ENCODE measurements around the gene ESRRB.

DNA sequence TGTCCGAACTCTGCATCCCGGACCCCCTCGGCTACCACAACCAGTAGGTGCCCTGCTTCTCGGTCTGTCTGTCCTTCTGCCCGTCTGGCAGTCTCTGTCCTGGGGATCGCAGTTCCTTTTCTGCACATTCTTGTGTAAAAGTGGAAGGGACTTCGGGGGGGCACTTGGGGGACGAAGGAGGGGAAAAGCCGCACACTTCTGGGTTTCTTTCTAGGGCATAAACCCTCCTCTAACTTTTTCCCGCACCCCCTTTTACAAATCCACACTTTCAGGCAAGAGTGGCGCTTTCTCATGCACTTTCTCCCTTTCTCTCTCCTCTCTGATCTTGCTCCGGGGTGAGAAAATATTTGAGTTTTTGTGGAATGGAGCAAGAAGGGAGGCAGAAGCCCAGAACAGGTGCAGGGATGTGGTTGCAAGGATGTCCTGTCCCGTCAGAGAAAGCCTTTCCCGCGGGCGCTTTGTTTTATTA lies 506 bp downstream of the ESRRB start:
- TF ChIP-seq, protein P1, sequence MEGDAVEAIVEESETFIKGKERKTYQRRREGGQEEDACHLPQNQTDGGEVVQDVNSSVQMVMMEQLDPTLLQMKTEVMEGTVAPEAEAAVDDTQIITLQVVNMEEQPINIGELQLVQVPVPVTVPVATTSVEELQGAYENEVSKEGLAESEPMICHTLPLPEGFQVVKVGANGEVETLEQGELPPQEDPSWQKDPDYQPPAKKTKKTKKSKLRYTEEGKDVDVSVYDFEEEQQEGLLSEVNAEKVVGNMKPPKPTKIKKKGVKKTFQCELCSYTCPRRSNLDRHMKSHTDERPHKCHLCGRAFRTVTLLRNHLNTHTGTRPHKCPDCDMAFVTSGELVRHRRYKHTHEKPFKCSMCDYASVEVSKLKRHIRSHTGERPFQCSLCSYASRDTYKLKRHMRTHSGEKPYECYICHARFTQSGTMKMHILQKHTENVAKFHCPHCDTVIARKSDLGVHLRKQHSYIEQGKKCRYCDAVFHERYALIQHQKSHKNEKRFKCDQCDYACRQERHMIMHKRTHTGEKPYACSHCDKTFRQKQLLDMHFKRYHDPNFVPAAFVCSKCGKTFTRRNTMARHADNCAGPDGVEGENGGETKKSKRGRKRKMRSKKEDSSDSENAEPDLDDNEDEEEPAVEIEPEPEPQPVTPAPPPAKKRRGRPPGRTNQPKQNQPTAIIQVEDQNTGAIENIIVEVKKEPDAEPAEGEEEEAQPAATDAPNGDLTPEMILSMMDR (IDR thresholded peaks at IDR 0.05): no peak
- TF ChIP-seq ZFX (IDR thresholded peaks at IDR 0.05; ENCODE audit: borderline replicate concordance): no peak
